ENCODE results near the gene ST6GAL1. TPM values are rescaled to one million over a fixed set of nuclear protein-coding genes. Genes with fewer than 3 reads are reported as not detected.

ST6GAL1 gene
- total RNA-seq, 1 experiment from 2014 or later, result 0.11 TPM

DNA sequence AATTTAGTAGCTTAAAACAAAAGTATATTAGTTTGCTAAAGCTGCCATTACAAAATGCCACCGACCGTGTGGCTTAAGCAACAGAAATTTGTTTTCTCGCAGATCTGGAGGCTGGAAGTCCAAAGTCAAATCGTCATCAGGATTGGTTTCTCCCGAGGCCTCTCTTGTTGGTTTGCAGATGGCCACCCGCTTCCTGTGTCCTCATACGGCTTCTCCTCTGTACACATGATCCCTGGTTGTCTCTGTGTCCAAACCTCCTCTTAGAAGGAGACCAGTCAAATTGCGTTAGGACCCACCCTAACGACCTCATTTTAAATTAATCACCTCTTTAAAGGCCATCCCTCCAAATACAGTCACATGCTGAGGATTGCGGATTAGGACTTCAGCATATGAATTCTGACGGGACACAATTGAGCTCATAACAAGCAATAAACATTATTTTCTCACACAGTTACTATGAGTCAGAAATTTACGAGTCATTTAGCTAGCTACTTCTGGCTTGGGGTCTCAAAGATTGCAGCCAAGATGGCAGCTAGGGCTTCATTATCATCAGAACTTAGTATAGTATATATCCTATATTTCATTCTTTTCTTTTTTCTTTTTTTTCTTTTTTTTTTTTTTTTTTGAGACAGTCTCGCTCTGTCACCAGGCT, 150.6 kb downstream of the ST6GAL1 start:
- H3K9me3 ChIP-seq (replicated peaks), result no peaks in the 10 kb centered on the region
- H3K27ac ChIP-seq, result no peak overlapping the region
- no peak overlapping the region for H3K4me3 ChIP-seq
- H3K4me1 ChIP-seq (replicated peaks), result peaks cover 9% of the 10 kb centered on the region
- H3K27me3 ChIP-seq (replicated peaks), result no peaks in the 10 kb centered on the region
- DNase-seq (ENCODE audit: low read depth in 1 of 2, low spot score in 2 of 2), result no peak
- no peaks in the 10 kb centered on the region for H3K36me3 ChIP-seq

DNA sequence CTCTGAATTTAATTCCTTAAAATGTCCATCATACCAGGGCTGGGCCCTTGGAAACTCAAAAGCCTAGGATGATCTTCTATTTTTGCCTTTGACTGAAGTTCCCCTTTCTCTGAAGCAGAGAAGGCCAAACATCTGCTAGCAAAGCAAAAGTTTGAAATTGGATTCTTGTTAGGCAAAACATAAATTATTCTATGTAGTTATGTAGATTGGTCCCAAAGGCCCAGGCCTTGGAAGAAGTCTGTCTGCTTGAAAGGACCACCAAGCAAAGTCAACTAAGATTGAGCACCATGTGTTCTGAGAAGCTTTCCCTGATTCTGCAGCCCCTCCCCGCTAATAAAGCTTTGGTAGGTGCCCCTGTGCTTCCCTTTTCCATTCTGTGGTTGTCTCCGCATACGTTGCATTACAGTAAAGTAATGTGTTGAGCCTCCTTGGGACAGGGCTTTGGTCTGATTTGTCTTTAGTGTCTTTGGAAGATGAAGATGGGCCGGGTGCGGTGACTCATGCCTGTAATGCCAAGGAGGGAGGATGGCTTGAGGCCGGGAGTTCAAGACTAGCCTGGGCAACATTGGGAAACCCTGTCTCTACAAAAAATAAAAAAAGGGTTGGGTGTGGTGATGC, 152.5 kb downstream of the ST6GAL1 start:
- DNase-seq (ENCODE audit: low read depth in 1 of 2, low spot score in 2 of 2), result no peak
- H3K4me3 ChIP-seq, result no peak overlapping the region

DNA sequence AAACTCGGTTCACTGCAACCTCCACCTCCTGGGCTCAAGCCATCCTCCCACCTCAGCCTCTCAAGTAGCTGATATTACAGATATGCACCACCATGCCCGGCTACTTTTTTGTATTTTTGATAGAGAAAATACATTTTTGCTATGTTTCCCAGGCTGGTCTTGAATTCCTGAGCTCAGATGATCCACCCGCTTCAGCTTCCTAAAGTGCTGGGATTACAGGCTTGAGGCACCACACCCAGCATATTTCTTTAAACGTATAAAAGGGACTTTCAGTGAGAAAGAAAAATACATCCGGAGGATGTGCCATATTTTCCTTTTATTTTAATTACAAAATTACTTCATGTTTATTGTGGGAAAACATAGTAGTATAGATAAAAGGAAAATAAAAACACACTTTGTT, 153.8 kb downstream of the ST6GAL1 start:
- Histone ChIP-seq H3K27me3 (replicated peaks) (no peaks in the 10 kb centered on the region), H3K4me3 (no peak overlapping the region), H3K36me3 (no peaks in the 10 kb centered on the region), H3K27ac (0 out of 2 replicates have a peak overlapping the region, but pooled peaks have one; percentile 22), H3K4me1 (replicated peaks) (peaks cover 9% of the 10 kb centered on the region), H3K9me3 (replicated peaks) (no peaks in the 10 kb centered on the region)
- peak in 1 of 2 experiments; percentile 5 for DNase-seq (ENCODE audit: low read depth in 1 of 2, low spot score in 2 of 2)

More for the DNA sequence above, 152.5 kb downstream of the ST6GAL1 start:
- H3K36me3 ChIP-seq, result no peaks in the 10 kb centered on the region
- H3K4me1 ChIP-seq (replicated peaks), result peaks cover 9% of the 10 kb centered on the region
- no peaks in the 10 kb centered on the region for H3K27me3 ChIP-seq (replicated peaks)
- H3K27ac ChIP-seq, result no peak overlapping the region
- H3K9me3 ChIP-seq (replicated peaks), result no peaks in the 10 kb centered on the region

DNA sequence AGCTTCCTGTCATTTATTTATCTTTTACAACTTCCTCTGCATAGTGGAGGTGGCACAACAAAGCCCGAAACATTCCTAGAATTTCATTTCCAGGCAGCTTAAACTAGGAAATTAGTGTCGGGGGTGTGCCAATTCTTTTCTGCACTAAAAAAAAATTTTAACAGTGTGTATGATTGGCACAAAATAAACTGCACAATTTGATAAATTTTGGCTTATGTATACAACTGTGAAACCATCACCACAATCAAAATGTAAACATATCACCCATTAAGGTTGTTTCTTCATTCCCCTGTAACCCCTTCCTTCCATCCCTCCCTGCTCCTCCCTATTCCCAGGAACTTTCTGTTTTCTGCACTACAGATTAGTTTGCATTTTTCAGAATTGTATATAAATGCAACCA, 154.3 kb downstream of the ST6GAL1 start:
- DNase-seq (ENCODE audit: low read depth in 1 of 2, low spot score in 2 of 2), result peak in 1 of 2 experiments; percentile 21
- H3K4me3 ChIP-seq, result no peak overlapping the region
- no peaks in the 10 kb centered on the region for H3K9me3 ChIP-seq (replicated peaks)
- no peaks in the 10 kb centered on the region for H3K36me3 ChIP-seq
- H3K27me3 ChIP-seq (replicated peaks), result no peaks in the 10 kb centered on the region
- H3K4me1 ChIP-seq (replicated peaks), result peaks cover 9% of the 10 kb centered on the region
- peak overlapping the region; percentile 22; the same call in 1 of the 2 replicates for H3K27ac ChIP-seq

DNA sequence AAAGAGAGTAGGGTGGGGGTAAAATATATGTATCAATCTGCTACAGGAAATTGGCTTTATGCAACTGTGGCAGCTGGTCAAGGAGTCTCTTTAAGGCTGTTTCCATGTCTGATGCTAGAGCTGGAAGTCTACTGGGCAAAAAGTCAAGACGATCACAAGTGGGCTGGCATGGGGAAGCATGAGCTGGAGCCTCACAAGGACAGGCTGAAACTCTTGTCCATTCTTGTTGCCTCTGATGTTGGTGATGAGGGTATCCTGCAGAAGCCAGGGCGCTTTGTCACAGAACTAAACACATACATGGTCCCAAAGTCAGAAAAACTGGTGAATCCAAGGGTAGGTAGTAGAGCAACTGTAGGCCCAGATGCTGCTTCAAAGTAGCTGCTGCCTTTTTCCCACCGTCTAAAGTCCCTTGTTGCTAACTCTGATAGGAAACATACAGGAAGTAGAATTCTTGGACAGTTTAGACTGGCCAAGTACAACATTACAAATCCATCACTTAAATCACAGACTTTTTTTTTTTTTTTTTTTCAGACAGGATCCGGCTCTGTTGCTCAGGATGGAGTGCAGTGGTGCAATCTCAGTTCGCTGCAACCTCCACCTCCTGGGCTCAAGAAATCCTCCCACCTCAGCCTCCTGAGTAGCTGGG, 154.8 kb downstream of the ST6GAL1 start:
- Histone ChIP-seq H3K9me3 (replicated peaks) (no peaks in the 10 kb centered on the region), H3K4me3 (no peak overlapping the region), H3K27ac (no peak overlapping the region), H3K27me3 (replicated peaks) (no peaks in the 10 kb centered on the region), H3K36me3 (no peaks in the 10 kb centered on the region), H3K4me1 (replicated peaks) (peaks cover 9% of the 10 kb centered on the region)
- DNase-seq (ENCODE audit: low read depth in 1 of 2, low spot score in 2 of 2), result no peak

DNA sequence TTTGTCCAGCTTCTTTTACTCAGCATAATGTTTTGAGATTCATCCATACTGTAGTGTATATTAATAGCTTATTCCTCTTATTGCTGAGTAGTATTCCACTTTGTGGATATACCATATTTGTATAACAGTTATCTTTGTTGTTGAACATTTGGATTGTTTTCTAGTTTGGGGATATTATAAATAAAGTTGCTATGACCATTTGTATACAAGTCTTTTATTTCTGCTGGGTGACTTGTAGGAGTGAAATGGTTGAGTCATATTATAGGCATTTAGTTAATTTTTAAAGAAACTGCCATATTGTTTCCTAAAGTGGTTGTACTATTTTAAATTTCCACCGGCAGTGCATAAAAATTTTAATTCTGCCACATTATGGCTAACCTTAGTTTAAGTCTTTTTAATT, 155.6 kb downstream of the ST6GAL1 start:
- no peak overlapping the region for H3K4me3 ChIP-seq
- H3K27me3 ChIP-seq (replicated peaks), result no peaks in the 10 kb centered on the region
- no peaks in the 10 kb centered on the region for H3K9me3 ChIP-seq (replicated peaks)
- H3K27ac ChIP-seq, result no peak overlapping the region
- no peaks in the 10 kb centered on the region for H3K36me3 ChIP-seq
- DNase-seq (ENCODE audit: low read depth in 1 of 2, low spot score in 2 of 2), result no peak
- peaks cover 9% of the 10 kb centered on the region for H3K4me1 ChIP-seq (replicated peaks)

GRCh38 chr3:187086831-187087230, 156.5 kb downstream of the ST6GAL1 start:
- Histone ChIP-seq H3K9me3 (replicated peaks) (no peaks in the 10 kb centered on the region), H3K36me3 (no peaks in the 10 kb centered on the region), H3K4me1 (replicated peaks) (peaks cover 9% of the 10 kb centered on the region), H3K27ac (no peak overlapping the region), H3K27me3 (replicated peaks) (no peaks in the 10 kb centered on the region), H3K4me3 (no peak overlapping the region)
- DNase-seq (ENCODE audit: low read depth in 1 of 2, low spot score in 2 of 2), result no peak

GRCh38 chr3:187088701-187089100, 158.4 kb downstream of the ST6GAL1 start:
- peaks cover 9% of the 10 kb centered on the region for H3K4me1 ChIP-seq (replicated peaks)
- no peak for DNase-seq (ENCODE audit: low read depth in 1 of 2, low spot score in 2 of 2)
- no peak overlapping the region for H3K27ac ChIP-seq
- H3K4me3 ChIP-seq, result no peak overlapping the region
- no peaks in the 10 kb centered on the region for H3K36me3 ChIP-seq
- H3K27me3 ChIP-seq (replicated peaks), result no peaks in the 10 kb centered on the region
- no peaks in the 10 kb centered on the region for H3K9me3 ChIP-seq (replicated peaks)

DNA sequence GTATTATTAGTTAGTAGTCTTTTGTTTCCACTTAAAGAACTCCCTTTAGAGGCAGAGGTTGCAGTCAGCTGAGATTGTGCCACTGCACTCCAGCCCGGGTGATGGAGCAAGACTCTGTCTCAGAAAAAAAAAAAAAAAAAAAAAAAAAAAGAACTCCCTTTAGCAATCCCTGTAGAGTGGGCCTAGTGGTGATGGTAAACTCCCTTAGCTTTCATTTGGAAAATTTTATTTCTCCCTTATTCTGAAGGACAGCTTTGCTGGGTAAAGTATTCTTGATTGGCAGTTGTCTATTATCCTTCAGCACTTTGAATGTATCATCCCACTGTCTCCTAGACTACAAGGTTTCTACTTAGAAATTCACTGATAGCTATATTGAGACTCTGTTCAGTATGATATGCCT, 163.0 kb downstream of the ST6GAL1 start:
- no peak for DNase-seq (ENCODE audit: low read depth in 1 of 2, low spot score in 2 of 2)
- H3K36me3 ChIP-seq, result no peaks in the 10 kb centered on the region
- H3K27ac ChIP-seq, result no peak overlapping the region
- H3K9me3 ChIP-seq (replicated peaks), result no peaks in the 10 kb centered on the region
- H3K4me1 ChIP-seq (replicated peaks), result no peaks in the 10 kb centered on the region
- no peak overlapping the region for H3K4me3 ChIP-seq
- H3K27me3 ChIP-seq (replicated peaks), result no peaks in the 10 kb centered on the region

- no peak for DNase-seq (ENCODE audit: low read depth in 1 of 2, low spot score in 2 of 2)
- no peaks in the 10 kb centered on the region for H3K27me3 ChIP-seq (replicated peaks)
Measured at GRCh38 chr3:187098923-187099512, 168.7 kb downstream of the ST6GAL1 start.

DNA sequence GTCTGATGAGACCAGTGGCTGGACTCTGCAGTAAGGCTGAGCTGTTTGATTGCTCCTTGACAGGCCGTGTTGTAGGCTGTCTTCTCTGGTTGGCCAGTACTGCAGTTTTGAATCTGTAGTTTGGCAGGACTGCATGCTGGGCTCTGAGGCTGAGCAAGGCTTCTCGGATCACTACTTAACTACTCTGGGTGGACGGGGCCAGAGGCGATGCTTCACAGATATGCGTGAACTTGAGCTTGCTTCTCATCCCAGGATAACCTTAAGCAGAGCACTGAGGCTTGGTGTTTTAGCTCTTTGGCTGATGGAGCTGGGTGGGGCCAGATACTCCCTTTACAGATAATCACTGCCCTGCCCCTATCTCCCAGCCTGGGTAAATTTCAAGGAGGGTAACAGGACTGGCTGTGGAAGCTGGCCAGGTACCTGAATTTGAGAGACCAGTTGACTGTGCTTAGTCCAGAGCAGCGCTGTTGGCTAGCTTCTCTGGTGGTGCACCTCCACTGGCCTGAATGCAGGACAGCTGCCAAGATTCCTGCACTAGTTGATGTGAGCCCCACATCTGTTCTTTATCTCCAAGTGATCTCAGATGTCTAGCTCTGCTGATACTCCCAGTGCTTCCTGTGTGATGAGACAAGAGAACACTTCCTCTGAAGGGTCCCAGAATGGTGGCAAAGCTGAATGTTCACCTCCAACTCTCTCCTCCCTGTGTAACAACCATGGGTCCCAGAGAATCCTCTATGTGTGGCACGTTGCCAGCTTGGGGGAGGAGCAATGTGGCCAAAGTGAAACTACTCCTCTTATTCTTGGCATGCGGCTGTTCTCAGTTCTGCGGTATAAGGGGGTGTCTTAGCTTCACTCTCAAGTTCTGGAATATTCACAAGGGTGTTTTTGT, 171.1 kb downstream of the ST6GAL1 start:
- H3K27ac ChIP-seq, result peak overlapping the region; percentile 37; the same call in 1 of the 2 replicates
- no peak overlapping the region for H3K4me3 ChIP-seq
- no peaks in the 10 kb centered on the region for H3K36me3 ChIP-seq
- H3K4me1 ChIP-seq (replicated peaks), result peaks cover 17% of the 10 kb centered on the region
- H3K27me3 ChIP-seq (replicated peaks), result no peaks in the 10 kb centered on the region
- DNase-seq (ENCODE audit: low read depth in 1 of 2, low spot score in 2 of 2), result peak; percentile 66 to 67
- H3K9me3 ChIP-seq (replicated peaks), result no peaks in the 10 kb centered on the region; the same call in 1 of the 2 replicates

More at GRCh38 chr3:187098923-187099512, 168.7 kb downstream of the ST6GAL1 start:
- no peak overlapping the region for H3K4me3 ChIP-seq
- H3K27ac ChIP-seq, result no peak overlapping the region
- peaks cover 17% of the 10 kb centered on the region for H3K4me1 ChIP-seq (replicated peaks)
- H3K9me3 ChIP-seq (replicated peaks), result no peaks in the 10 kb centered on the region; the same call in 1 of the 2 replicates
- H3K36me3 ChIP-seq, result no peaks in the 10 kb centered on the region

- DNase-seq (ENCODE audit: low read depth in 1 of 2, low spot score in 2 of 2), result no peak
- Histone ChIP-seq H3K4me1 (replicated peaks) (peaks cover 17% of the 10 kb centered on the region), H3K27ac (peak overlapping the region; percentile 37; the same call in 1 of the 2 replicates), H3K4me3 (no peak overlapping the region), H3K36me3 (no peaks in the 10 kb centered on the region), H3K27me3 (replicated peaks) (no peaks in the 10 kb centered on the region), H3K9me3 (replicated peaks) (no peaks in the 10 kb centered on the region; the same call in 1 of the 2 replicates)
Measured at GRCh38 chr3:187102073-187102634, 171.8 kb downstream of the ST6GAL1 start.

DNA sequence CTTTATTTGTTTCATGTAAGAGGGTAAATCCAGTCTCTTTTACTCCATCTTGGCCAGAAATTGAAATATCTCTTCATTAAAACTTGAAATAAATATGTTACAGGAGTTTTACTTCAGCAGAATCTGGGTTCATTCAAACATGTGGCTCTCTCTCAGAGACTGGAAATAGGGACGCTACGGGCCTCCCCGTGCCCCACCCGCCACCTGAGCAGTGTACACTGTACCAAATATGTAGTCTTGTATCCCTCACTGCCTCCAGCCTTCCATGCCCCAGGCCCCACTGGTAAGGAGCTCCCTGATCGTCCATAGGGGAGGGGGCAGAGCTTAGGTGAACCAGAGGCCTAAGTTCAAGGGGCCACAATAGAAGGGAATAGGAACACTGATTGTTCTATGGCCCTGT, 172.9 kb downstream of the ST6GAL1 start:
- Histone ChIP-seq H3K27me3 (replicated peaks) (no peaks in the 10 kb centered on the region), H3K9me3 (replicated peaks) (no peaks in the 10 kb centered on the region; the same call in 1 of the 2 replicates), H3K4me1 (replicated peaks) (peaks cover 17% of the 10 kb centered on the region), H3K27ac (no peak overlapping the region), H3K4me3 (no peak overlapping the region), H3K36me3 (no peaks in the 10 kb centered on the region)
- no peak for DNase-seq (ENCODE audit: low read depth in 1 of 2, low spot score in 2 of 2)
